Suppressor macrophage treated with lipopolysaccharide for 1 hour (primary cell): ENCODE measurements around the gene RAB36.

Experiments used
- DNase-seq, 3 donors: peaks; one replicate each; pipeline ENCODE4 v3.0.0-alpha.2; 2020 to 2022

Gene RAB36, protein sequence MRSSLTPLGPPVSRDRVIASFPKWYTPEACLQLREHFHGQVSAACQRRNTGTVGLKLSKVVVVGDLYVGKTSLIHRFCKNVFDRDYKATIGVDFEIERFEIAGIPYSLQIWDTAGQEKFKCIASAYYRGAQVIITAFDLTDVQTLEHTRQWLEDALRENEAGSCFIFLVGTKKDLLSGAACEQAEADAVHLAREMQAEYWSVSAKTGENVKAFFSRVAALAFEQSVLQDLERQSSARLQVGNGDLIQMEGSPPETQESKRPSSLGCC

DNA sequence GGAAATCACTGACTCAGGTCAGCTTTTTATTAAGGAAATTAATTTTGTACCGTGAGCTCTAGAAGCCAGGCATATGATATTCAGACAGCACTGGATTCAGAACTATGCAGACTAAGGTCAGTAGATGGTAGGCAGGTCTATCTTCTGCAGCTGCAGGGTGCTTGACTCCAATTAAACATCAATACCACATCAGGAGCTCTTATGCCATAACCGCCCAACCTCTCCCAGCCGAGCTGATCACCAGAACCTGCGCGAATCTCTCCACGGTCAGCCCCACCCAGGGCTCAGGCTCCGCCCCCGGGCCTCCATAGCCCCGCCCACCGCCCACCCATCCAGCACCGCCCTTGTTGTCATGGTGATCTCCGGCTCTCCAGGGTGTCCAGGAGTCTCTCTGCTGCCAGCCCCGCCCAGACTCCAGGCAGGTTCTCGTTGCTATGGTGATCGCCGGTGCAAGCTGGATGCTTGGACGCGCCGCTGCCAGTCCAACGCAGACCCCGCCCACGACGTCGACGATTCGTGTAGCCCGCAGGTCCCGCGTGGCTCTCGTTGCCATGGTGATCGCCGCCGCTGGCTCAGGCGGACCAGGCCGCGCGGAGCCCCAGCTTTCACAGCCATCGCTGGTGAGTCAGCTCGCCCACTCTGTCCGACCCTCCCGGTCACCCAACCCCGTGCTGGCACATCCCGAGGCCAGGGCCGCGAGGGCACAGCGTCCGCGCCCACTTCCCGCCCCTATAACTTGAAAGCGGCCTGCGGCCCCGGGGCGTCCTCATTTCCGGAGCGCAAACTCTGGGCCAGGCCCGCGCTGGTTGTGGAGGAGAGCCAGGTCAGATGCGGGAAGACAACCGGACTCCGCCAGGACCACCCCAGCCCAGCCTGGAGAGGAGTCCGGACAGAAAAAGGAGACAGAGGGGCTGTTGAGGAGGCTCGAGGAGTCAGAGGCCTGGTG is at the start of gene RAB36:
TSS of gene RAB36 (plus strand) at position 546 of the 946 bp plus-strand sequence. CDS start 1,140 bp downstream, outside the sequence.
- DNase-seq, result peak; percentile 90 to 94 (median 91)

DNA sequence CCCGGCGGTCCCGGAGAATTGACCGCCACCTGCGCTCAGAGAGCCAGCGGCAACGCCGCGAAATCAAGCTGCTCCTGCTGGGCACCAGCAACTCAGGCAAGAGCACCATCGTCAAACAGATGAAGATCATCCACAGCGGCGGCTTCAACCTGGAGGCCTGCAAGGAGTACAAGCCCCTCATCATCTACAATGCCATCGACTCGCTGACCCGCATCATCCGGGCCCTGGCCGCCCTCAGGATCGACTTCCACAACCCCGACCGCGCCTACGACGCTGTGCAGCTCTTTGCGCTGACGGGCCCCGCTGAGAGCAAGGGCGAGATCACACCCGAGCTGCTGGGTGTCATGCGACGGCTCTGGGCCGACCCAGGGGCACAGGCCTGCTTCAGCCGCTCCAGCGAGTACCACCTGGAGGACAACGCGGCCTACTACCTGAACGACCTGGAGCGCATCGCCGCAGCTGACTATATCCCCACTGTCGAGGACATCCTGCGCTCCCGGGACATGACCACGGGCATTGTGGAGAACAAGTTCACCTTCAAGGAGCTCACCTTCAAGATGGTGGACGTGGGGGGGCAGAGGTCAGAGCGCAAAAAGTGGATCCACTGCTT is 49.4 kb upstream of the RAB36 start:
- no peak for DNase-seq

DNA sequence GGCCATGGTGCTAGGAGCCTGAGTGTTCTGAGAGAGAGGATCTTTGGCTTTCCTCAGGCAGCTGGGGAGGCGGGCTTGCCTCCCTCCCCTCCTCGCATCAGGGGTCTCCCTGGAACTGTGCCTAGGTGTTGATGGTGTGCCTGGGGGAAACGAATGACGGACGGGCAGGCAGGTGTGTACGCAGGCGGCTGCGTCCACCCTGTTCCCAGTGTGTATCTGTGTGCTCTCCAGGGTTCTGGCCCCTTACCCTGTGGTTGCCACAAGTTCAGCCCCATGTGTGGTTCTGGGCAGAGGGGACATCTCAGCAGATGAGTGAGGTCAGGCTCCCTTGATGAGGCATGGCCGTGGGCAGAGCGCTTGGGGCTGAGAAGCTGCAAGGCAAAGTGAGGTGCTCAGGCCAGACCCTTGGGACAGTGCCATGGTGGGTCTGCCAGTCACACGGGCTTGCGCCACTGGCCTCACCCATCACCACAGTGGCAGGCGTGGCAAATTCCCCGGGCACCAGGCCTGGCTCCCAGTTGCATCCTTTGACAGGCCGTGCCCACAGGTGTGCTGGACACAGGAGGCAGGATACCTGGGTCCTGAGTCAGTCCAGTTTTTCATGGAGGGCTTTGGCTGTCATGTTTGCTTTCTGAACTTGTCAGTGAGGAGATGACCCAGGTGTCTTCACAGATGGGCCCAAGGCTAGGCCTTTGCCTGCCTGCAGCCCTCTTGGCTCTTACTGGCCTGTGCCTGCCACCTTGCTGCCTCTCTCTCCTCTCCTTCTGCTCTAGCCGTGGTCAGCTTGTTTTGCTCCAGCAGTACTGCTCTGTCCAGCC is 47.7 kb upstream of the RAB36 start:
- no peak for DNase-seq

DNA sequence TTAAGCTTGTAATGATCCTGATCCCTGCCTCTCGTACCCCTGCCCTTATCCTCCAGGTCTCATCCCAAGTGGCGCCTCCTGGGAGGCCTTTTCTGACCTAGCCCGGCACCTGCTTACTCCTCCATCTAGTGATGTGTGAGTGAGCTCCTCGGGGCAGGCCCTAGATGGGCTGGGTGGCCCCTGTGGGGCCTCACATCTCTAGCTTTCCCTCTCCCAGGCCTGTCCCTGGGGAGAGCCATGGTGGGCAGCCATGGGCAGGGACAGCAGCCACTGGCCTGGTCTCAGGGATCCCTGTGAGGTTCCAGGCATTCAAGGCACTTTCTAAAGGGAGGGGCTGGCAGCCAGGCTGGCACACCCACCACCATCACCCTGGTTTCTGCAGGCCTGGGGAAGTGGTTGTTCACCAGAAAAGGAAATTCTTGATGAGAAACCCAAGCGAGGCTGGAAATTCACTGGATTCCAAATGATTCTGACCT is 47.0 kb upstream of the RAB36 start:
- DNase-seq, result no peak

DNA sequence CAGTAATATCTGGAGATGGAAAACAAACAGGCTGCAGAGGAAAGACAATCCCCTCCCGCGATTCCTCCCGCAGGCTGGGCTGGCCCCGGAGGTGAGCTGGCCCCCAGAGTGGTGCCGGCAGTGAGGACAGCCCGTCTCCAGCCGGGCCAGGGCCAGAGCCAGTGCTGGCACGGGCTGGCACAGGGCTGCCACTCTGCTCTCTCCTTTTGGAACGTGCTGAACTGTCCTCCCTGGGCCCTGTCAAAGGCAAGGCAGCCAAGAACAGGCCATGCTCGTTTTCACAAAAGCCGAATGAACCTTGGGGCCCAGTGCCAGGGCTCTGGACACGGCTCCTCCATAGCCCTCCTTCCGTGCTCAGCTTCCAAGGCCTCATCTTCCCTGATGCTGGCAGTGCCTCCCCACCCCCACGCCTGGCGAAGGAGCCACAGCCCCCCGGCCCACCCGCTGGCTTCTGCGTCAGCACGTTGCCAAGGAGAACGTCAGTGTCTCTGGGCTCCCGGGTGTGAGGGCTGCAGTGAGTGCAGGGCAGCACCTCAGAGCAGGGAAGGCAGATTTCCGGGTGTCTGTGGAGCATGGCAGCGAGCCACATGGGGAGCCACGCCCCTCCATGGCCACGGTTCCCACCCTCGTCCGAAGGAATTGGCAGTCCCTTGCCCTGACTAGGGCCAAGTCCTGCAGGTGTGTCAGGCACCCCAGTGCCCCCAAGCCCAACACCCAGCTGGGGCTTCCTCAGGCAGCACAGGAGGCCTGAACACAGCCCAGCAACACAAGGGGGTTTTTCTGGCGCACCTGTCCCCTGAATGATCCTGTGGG is 46.4 kb upstream of the RAB36 start:
- no peak for DNase-seq

DNA sequence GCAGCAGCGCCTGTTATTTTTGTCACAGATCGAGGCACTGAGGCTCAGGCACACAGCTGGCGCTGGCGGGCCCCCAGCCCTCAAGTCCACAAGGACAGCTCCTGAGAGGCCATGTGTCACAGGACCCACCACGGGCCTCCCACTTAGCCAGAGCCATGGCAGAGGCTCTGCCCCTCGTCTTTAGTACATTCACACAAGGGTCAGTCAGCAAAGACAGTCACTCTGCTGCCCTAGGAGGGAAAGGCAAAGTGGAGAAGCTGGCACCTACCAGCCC is 45.8 kb upstream of the RAB36 start:
- DNase-seq, result no peak

DNA sequence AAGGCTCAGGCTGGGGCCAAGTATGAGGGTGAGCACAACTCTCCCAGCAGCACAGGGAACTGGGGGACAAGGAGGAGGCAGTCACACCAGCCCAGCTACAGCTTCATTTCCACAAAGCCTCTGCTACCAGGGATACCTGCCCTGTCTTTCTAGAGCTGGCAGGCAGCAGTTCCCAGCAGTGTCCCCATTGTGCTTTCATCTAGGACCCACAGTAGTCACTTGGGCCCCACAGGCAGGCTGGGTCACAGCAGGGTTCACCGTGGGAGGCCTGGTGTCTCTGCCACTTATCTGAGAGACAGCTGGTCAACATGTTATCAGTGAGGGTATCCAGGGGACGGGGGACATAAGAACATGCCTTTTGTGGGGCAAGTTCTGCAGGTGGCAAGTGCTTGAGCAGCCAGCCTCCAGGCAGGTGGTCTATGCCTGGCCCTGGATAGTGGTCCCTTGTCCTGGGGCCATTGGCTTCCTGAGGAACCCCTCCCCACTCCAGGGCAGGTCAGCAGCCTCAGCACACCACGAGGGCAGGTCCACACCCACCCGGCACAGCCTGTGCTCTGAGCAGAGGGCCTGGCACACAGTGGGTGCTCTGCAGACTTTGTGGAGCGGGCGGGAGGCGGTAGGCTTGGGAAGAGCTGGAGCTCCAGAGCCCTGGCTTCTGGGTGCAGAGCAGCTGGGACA is 45.0 kb upstream of the RAB36 start:
- DNase-seq, result no peak

DNA sequence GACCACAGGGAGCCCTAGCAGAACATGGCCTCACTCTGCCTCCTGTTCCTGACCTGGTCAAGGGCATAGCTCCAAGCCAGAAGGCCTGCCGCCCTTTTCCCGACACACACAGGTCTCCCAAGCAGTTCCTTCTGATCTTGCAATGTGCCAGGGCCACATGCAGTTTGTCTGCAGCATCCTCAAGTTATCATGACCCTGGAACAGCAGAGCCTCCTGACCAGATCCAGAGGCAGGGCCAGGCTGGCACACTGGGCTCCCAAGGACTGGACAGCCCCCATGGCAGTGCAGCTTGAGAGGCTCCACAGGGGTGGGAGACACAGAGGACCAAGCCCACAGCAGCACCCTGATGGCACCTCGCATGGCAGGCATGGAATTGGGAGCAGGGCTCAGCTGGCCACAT is 43.8 kb upstream of the RAB36 start:
- no peak for DNase-seq

DNA sequence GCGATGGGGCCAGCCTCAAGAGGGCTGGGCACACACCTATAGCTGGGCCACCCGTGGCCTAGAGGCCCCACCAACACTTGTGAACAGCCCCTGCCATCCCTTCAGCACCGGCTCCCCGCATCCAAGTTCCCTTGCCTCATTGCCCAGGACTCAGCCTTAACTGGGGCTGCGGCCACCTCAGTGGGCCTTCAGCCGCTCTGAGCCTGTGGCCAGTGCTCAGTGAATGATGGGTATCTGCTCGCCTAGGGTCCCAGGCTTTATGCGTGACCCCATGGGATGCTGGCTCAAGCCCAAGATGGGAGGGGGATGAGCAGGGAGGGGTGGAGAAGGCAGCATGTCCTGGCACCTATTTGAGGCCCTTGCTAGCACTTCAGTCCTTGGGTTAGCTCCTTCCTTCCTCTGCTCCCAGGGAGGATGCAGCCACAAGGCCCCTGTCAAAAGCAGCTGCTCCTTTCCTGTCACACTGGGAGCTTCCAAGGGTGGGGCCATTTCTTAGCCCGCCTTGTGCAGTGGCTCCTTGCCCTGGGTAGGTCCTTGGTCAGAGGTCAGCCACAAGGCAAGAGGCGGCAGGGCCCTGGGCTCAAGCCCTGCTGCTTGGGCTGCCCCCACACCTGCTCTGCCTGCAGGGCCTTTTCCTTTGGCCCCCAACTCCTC is 43.1 kb upstream of the RAB36 start:
- DNase-seq, result no peak

DNA sequence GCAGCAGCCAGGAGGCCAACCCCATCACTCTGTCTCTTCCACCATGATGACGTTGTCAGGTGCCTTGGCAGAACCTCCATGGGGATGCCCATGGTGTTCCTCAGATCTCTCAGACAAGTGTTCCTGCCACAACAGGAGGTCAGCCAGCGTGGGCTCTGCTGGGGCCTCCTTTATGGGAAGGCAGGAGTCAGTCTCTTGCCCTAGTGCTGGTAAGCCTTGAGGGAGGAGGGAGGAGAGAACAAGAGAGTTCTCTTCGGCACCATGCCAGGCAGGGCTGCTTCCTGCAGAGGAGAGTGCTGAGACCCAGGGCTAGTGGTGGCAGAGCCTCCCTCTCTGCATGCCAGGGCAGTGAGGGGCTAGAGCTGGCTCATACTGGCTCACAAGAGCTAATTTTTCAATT is 42.5 kb upstream of the RAB36 start:
- DNase-seq, result no peak

DNA sequence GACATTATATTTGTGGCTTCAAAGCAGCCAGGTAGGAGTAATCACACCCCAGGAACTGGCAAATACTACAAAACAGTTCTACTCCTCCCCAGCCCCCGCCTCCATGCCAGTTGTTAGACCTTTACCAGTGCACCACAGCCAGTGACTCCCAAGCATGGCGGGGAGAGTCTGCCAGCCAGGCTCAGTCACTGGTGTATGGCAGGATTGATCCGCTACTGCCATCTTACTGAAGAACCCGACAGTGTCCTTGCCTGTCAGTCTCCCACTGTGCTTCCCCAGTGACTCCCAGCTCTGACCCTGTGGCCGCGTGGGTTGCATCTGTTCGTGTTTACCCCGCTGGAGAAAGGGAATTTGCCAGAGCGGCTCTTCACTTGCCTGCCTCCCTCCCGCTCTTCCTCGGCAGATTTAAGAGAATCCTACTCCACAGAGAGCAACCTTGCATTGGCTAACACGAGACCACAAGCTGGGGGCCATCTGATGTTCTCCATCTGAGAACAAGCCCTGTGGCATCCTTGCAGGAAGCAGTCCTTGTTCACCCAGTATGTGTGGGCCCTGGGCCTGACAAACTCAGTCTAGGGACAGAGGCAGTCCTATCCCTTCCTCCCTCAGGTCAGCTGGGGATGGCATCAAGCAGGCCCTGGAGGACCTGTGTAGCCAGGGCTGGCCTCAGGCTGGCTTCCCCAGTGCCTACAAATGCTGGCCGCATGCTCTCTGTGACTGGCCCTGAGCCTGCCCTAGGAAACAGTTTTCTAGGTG is 41.9 kb upstream of the RAB36 start:
- DNase-seq, result no peak

DNA sequence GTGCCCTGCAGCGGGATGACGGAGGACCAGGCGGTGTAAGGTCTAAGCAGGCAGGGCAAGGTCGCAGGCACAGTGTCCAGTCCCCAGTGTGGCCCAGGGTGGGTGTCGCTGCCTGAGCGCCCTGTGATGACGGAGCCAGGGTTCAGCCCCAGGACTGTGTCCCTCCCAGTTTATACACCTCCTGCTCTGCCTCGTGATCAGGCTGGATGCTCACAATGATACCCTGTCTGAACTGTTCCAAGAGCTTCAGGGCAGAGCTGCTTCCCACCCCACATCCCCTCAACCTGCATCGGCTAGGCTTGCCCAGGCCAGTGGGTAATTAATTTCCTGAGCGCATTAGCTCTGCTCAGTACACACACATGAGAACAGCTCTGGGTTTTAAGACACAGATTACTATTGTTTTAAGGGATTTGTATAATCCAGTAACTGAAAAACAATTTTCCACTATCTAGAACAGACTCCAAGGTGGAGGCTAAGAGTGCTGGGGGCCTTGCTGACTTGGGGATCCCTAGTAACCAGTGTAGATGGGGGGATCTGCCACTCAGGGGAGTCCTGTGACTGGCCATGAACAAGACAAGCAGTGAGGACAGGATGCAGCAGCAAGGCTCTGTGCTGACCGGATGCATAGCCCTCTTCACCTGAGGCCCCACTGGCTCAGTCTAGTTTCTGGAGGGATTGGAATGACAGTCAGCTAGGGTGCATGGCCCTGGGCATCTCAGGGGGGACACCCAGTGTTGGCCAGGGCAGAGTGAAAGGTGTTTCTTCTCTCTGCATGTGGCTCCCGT is 40.9 kb upstream of the RAB36 start:
- no peak for DNase-seq

DNA sequence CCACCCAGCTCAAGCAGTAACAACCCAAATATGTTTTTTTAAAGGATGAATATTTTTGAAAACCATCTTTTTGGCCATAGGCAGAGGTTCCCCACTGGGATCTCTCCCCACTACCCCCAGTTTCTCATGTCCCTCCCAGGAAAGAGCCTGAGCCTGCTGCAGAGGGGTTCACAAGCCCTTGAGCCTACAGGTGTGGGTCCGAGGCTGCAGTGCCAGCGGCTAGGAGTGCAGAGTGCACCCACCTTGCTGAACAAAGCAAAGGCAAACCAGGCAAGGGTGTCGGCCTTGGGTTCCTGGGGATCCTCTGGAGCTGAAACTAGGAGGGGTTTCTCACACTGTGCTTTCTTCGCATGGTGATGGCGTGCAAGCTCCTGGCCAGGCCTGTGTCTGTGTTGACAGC is 40.0 kb upstream of the RAB36 start:
- no peak for DNase-seq

DNA sequence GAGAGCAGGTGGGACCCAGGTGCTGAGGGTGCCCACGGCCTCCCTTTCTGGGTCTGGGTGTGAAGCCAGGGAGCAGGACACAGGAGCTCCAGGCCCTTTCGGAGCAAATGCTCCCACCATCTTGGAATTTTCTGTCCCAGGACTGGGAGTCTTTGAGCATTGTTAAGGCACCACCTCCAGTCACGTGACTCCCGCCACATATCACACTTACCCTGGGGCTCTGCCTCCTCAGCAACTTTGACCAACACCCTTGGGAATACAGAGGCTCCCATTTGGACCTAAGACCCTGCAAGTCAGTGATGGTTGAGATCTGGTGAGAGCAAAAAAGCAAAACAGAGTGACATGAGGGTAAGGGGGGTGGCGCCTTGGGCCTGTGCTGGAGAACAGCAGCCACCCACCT is 39.4 kb upstream of the RAB36 start:
- no peak for DNase-seq

DNA sequence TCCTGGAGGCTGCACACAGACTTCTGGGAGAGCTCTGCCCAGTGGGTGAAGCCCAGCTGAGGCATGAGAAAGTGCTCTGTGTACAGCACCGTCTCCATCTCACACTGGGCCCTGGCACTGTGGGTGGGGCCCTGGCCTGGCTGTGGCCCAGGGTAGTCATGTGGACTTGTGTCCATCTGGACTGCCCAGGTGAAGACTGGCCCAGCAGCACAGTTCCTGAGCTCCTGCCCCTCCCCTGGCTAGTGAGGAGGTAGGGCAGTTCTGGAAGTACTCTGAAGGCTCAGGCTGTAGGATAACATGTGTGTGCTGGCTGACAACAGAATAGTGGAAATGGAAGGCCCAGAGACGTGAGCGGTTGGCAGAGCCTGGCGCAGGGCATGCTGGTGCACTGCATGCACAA is 38.9 kb upstream of the RAB36 start:
- no peak for DNase-seq

DNA sequence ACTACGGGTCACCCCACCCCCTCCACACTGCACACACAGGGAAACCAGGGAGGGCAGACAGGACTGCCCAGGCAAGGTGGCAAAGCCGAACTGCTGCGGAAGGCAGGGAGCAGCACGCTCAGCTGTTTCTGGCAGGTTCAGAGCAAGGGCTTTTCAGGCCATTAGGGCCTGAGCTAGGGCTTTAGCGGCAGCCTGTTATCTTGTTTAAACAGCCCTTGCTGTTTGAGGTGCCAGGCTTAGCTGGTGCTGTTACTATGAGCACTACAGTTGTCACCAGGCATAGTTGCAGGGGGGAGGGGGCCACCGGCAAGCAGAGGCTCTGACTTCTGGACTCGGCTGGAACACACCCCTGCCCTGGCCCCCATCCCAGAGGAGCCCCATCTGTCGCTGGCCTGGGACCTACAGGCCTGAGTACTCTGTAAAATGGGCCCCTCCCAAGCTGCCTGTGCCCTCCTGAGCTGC is 38.3 kb upstream of the RAB36 start:
- no peak for DNase-seq

DNA sequence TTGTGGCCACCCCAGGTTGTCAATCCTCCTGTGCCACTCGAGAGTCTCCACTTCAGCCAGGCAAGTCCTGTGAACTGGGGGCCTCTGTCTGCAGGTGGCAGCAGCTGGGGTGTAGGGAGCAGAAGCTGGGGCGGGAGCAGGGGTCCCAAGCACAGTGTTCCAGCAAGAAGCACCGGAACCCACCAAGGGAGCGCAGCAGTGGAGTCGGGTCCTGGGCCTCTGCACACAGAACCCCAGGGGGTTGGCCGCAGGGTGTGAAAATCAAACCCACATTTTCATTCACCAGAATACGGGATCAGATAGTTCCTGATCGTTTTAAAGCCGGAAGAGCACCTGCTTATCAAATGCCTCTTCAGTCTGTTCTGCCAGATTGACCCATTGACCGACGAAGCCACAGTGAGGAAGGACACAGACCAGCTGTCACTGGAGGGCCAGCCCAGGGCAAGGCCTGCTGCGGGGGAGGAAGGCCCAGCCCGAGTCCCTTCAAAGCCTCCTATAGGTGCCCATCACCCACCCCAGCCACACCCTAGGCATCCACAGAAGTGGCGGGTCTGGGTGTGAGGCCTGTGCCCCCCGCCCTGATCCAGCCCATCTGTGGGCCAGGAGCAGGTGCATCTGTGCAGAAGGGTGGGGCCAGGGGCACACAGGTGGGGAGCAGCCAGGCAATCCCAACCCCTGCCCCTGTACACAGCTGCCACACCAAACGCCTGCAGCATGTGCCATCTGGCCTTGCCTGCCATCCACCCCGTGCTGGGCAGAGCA is 37.6 kb upstream of the RAB36 start:
- no peak for DNase-seq
